ENCODE measurements around the gene CTAG1B. TPM values are rescaled to one million over a fixed set of nuclear protein-coding genes. Genes with fewer than 3 reads are reported as not detected.

CTAG1B gene
- polyA plus RNA-seq, 1 experiment = not detected

- TF ChIP-seq, protein P1, sequence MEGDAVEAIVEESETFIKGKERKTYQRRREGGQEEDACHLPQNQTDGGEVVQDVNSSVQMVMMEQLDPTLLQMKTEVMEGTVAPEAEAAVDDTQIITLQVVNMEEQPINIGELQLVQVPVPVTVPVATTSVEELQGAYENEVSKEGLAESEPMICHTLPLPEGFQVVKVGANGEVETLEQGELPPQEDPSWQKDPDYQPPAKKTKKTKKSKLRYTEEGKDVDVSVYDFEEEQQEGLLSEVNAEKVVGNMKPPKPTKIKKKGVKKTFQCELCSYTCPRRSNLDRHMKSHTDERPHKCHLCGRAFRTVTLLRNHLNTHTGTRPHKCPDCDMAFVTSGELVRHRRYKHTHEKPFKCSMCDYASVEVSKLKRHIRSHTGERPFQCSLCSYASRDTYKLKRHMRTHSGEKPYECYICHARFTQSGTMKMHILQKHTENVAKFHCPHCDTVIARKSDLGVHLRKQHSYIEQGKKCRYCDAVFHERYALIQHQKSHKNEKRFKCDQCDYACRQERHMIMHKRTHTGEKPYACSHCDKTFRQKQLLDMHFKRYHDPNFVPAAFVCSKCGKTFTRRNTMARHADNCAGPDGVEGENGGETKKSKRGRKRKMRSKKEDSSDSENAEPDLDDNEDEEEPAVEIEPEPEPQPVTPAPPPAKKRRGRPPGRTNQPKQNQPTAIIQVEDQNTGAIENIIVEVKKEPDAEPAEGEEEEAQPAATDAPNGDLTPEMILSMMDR (IDR thresholded peaks at IDR 0.05; ENCODE audit: low read depth, low read length) = no peak
- CTCF ChIA-PET = no interaction called here
- H3K9me3 ChIP-seq (ENCODE audit: control insufficient read depth, insufficient read depth, low read length) = no peaks in the 10 kb centered on the region
- DNase-seq (ENCODE audit: low read depth, low spot score) = no peak
- POLR2A ChIA-PET = no interaction called here
- no peak overlapping the region for H3K4me3 ChIP-seq (ENCODE audit: low read depth, low read length)
- no peaks in the 10 kb centered on the region for H3K27me3 ChIP-seq (ENCODE audit: control insufficient read depth, insufficient read depth, low read length)
- no peak overlapping the region for H3K27ac ChIP-seq (ENCODE audit: low read depth, low read length)
Measured at GRCh38 chrX:154607370-154607769, 11.7 kb downstream of the CTAG1B start.

DNA sequence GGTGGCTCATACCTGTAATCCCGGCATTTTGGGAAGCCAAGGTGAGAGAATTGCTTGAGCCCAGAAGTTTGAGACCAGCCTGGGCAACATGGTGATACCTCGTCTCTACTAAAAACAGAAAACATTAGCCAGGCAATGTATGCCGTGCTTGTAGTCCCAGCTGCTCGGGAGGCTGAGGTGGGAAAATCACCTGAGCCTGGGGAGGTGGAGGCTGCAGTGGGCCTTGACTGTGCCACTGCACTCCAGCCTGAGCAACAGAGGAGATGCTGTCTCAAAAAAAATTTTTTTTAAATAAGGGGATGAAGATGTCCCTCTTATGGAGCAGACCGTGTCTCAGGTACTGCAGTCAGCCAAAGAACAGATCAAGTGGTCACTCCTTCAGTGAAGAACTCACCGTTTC is 13.5 kb downstream of the CTAG1B start:
- POLR2A ChIA-PET = no interaction called here
- no peak for DNase-seq (ENCODE audit: low read depth, low spot score)
- no peak overlapping the region for H3K27ac ChIP-seq (ENCODE audit: low read depth, low read length)
- no peaks in the 10 kb centered on the region for H3K9me3 ChIP-seq (ENCODE audit: control insufficient read depth, insufficient read depth, low read length)
- no peak overlapping the region for H3K4me3 ChIP-seq (ENCODE audit: low read depth, low read length)
- H3K27me3 ChIP-seq (ENCODE audit: control insufficient read depth, insufficient read depth, low read length) = no peaks in the 10 kb centered on the region
- TF ChIP-seq, protein P1 (IDR thresholded peaks at IDR 0.05; ENCODE audit: low read depth, low read length) = no peak
- CTCF ChIA-PET = no interaction called here

GRCh38 chrX:154603438-154604430 is 15.3 kb downstream of the CTAG1B start:
- no peak overlapping the region for H3K27ac ChIP-seq (ENCODE audit: low read depth, low read length)
- TF ChIP-seq, protein P1 (IDR thresholded peaks at IDR 0.05; ENCODE audit: low read depth, low read length) = no peak
- H3K27me3 ChIP-seq (ENCODE audit: control insufficient read depth, insufficient read depth, low read length) = no peaks in the 10 kb centered on the region

DNA sequence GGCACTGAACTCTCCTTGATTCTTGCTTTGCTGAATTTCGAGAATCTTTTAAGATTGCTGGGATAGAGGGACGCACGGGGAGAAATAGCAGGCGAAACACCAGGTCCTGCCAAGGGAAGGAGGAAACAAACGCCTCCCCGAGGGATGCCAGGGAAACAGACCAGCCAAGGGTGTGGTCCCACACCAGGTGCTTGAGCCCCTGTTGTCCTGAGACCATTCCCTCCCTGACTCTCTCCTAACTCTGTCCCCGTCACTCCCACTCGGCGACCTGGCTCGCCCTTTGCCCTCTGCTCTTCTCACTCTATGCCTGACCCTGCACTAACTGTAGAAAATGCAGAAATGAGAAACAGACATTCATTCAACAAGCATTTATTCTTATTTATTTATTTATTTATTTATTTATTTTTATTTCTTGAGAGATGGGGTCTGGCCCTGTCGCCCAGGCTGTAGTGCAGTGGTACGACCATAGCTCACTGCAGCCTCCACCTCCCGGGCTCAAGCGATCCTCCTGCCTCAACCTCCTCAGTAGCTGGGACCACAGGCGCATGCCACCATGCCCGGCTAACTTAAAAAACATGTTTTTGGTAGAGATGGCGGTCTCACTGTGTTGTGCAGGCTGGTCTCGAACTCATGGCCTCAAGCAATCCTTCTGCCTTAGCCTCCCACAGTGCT is 16.2 kb downstream of the CTAG1B start:
- no peak overlapping the region for H3K27ac ChIP-seq (ENCODE audit: low read depth, low read length)
- ChIA-PET CTCF (no interaction called here), POLR2A (no interaction called here)
- no peak overlapping the region for H3K4me3 ChIP-seq (ENCODE audit: low read depth, low read length)
- DNase-seq (ENCODE audit: low read depth, low spot score) = no peak
- H3K9me3 ChIP-seq (ENCODE audit: control insufficient read depth, insufficient read depth, low read length) = peaks cover 3% of the 10 kb centered on the region; the same call in 1 of the 2 replicates
- H3K27me3 ChIP-seq (ENCODE audit: control insufficient read depth, insufficient read depth, low read length) = no peaks in the 10 kb centered on the region
- TF ChIP-seq, protein P1 (IDR thresholded peaks at IDR 0.05; ENCODE audit: low read depth, low read length) = no peak

More at GRCh38 chrX:154603438-154604430, 15.3 kb downstream of the CTAG1B start:
- CTCF ChIA-PET = no interaction called here
- POLR2A ChIA-PET = interaction anchor here (1.0 kb wide), 1 partner anchor 232 kb away, joined by 3 read pairs; no protein-coding TSS in a partner anchor
- H3K4me3 ChIP-seq (ENCODE audit: low read depth, low read length) = no peak overlapping the region
- H3K9me3 ChIP-seq (ENCODE audit: control insufficient read depth, insufficient read depth, low read length) = peaks cover 3% of the 10 kb centered on the region; the same call in 1 of the 2 replicates
- no peak for DNase-seq (ENCODE audit: low read depth, low spot score)

- H3K9me3 ChIP-seq (ENCODE audit: control insufficient read depth, insufficient read depth, low read length) = peaks cover 3% of the 10 kb centered on the region; the same call in 1 of the 2 replicates
- POLR2A ChIA-PET = no interaction called here
- no peak for DNase-seq (ENCODE audit: low read depth, low spot score)
- no peak overlapping the region for H3K27ac ChIP-seq (ENCODE audit: low read depth, low read length)
- H3K27me3 ChIP-seq (ENCODE audit: control insufficient read depth, insufficient read depth, low read length) = no peaks in the 10 kb centered on the region
- CTCF ChIA-PET = no interaction called here
- TF ChIP-seq, protein P1 (IDR thresholded peaks at IDR 0.05; ENCODE audit: low read depth, low read length) = no peak
- no peak overlapping the region for H3K4me3 ChIP-seq (ENCODE audit: low read depth, low read length)
Measured at GRCh38 chrX:154602226-154602625, 16.9 kb downstream of the CTAG1B start.
